HG03045 (cell line): ENCODE results near the gene SRCIN1.

Experiments
- ATAC-seq: cut with Tn5 transposase; IDR thresholded peaks from one replicate; pipeline ENCODE4 v1.9.1; 2021; ENCODE audit warnings: mild to moderate bottlenecking, moderate library complexity; ENCODE audit not compliant: unreplicated experiment

SRCIN1 gene

DNA sequence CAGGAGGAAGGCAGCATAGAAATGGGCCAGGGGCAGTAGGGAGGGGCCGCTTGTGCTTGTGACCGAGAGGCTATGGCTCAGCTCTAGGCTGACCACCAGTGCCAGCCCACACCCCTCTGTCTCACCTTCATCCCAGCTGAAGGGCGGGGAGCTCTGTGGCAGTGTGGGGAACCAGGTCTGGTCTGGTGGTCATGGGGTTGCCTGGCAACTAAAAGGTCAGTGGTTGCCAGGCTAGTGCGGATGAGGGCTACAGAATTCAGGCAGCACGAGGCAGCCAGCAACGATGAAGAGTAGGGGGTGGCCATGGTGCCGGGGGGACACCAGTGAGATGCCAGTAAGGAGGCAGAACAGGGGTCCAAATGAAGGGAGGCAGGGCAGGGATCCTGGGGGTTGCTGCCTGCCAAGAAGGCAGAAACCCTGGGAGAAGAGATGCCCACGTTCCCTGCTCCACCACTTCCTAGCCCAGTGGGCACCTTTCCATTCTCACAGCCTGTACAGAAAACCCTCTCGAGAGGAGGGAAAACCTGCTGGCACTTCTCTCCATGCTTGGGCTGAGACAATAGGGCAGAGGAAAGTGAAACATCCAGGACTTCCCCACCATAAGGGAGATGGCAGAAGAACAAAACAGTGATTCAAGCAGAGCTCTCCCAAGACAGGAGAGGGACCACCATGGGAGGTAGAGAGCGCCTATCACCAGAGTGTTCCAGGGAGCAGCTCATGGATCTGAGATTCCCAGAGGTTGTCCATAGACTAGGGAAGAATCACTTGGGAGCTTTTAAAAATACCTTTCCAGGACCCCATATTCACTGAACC is 39.7 kb downstream of the SRCIN1 start:
- no peak for ATAC-seq

DNA sequence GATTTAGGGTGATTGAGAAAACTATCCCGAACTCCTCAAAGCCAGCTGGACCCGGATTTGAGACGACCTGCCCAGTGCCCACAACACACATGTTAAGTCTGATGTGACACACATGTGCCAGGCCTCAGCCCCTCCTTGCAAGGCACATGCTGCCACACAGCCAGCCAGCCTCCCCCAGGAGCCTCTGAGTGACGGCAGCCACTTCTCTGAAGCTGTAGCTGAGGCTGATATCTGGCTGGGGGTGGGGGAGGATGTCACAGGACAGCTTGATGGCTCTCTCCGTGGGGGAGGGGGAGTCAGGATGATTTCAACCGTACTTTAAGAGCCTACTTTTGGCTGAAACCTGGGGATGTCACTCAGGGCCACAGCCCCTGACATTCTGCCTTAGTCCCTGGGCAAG is 40.9 kb downstream of the SRCIN1 start:
- ATAC-seq, result no peak

DNA sequence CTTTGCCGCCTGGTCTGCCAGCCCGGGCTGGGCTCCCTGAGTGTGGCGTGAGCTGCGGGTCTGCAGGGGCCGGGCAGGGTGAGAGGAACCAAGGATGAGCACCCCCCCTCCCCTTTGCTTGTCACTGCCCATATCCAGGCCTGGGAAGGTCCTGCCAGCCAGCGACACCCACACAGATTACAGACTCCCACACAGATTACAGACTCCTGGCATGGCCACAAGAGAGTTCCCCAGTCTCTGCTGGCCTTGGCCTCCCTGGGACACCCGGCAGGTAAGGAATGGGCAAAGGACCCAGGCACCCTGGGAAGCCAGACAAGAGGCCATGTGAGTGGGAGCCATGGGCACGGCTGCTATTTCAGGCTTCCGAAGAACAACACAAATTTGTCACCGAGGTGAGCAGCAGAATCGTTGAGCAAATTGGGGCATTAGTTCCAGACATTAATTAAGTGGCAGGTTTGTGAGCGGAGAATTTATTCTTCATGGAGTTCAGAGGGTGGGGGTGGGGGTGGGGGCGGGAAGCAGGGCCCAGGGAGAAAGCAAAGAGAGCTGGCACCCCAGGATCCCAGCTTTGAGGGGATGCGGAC is 41.4 kb downstream of the SRCIN1 start:
- ATAC-seq, result no peak

DNA sequence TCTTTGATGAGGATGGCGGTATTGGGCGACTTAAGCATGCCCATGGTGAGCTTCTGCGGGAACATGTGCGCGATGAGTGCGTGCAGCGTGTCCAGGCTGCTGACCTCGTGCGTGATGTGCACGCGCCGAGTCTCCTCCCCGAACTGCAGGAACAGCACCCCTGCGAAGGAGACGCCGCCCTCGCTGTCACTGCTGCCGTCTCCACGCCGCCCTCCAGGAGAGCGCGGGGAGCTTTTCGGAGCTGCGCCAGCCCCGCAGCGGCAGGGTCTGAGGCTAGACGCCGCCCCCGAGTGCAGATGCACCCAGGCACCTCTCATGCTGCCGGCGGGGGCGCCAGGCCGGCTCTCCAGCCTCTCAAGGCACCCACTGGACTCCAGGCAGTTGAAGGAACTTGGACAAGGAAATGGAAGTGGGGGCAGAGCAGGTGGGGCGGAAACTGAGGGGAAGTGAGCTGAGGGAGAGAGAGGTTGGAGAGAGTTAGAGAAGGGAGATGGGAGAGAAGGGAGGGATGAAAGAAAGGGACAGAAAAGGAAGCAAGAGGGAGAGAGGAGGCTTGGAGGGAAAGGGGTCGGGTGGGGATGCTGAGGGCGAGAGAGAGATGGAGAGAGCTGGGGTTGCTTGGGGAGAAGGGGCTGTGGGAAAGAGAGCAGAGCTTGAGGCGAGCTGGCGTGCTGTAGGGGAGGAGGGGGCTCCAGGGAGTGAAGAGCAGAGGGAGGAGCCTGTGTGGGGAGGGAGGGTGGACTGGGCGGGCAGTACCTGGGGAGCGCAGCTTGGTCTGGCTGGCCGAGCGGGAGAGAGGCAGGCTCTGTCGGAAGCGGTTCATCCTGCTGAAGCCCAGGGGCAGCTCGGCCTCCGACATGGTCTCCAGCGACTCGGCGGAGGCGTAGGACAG is 42.1 kb downstream of the SRCIN1 start:
- no peak for ATAC-seq

DNA sequence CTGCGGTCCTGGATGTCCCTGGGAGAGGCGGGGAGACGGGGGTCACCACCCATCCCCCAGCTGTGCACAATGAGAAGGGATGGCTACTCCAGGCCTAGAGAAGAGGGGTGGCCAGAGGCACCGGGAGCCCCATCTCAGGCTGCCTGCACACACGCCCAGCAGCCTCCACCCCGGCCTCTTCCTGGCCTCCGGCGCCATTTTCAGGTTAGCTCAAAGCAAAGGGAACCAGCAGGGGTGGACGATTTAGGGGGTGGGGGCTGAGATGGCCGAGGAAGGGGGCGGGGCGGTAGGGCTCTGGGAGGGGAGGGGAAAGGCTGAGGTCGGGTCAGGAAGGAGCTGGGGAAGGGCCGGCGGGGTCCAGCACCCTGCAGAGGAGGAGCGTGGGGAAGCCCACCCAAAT is 42.8 kb downstream of the SRCIN1 start:
- ATAC-seq, result no peak

DNA sequence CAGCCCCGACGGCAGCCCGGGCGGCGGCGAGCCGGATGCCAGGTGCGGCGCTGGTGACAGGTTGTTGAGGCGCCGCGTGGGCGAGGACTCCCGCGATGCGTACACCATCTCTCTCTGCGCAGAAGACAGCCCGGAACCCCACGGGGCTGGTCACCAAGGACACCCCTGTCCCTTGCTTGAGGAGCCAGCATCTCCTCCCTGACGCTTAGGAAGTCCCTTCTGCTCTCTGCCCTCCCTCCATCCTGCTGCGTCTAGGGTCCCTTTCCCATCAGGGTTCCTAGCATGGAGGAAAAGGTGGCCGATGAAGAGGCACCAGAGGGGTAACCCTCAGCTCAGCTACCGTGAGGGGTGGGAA is 43.6 kb downstream of the SRCIN1 start:
- ATAC-seq, result no peak

DNA sequence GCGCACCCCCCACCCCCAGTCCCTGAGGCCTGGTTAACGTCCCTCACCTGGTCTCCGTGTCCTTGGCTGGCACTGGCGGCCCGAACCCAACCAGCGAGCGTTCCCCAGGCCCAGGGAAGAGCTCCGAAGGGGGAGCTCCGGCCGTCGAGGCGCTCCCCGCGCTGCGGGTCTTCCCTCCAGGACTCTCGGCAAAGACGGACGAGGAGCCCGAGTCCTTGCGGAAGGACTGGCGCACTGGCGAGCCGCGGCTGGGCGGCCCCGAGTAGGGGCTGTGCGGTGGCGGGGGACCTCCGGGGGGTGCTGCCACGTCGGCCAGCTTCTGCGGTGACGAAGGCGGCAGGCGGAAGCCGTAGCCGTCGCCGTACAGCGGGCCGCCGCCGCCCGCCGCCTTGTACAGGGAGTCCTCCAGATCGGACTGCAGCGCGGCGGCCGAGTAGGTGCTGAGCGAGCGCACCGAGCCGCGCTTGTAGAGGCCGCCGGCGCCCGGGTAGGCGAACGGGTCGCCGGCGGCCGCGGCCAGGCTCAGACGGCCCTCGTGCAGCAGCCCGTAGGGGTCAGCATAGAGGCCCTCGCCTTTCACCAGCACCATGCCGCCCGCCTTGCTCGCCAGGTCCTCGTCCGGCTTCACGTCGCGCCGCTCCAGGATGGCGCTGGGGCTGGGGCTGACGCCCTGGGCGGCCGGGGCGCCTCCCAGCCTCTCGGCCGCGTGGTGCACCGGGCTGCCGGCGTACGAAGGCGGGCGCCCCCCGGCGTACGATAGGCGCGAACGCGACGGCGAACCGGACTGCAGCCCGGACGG is 44.1 kb downstream of the SRCIN1 start:
- no peak for ATAC-seq

DNA sequence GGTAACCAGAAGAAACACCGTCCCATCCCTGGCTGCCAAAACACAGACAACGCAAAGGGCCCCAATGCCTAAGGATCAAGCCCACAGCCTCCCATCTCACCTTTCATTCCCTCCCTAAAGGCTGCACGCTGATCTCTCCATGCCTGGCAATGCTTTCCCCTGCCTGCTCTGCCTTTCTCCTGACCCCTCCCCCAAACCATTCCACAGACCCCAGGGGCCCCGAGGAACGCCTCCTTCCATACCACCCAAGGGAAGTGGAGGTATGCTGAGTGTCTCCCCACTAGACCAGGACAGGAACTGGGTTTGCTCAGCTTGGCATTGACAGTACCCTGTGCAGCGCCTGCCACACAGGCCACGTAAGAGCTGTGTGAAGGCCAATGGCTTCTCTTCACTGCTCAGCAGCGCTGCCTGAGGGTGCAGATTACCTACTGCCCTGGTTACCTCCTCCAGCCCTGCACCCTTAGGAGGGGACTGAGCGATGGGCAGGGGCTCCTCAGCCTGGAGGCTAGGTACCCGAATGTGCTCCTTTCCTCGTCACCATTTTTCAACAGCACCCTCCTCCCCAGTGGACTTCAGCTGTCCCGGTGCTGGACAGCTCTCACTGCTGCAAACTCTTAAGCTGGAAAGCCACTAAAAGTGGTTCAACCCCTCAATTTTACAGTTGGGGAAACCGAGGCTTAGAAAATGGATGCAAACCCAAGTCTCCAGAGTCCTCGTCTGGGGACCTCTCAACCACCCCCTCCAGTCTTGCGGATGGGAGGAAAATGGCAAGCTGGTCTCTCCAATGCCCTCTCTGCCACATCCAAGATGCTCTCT is 45.0 kb downstream of the SRCIN1 start:
- no peak for ATAC-seq

DNA sequence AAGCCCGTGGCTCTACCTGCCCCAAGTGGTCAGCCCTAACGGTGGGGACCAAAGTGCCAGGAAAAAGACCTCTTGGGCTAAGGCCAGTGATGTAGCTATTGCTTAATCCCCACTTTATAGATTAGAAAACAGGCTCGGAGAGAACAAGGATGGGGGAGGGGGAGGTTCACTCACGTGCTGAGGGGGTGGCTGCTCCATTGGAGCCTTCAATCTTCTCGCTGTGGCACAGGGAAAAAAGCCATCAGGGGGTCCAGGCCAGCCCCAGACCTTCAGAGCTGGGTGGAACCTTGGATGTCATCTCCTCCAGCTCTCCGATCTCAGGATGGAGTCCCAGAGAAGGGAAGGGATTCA is 45.9 kb downstream of the SRCIN1 start:
- ATAC-seq, result no peak

DNA sequence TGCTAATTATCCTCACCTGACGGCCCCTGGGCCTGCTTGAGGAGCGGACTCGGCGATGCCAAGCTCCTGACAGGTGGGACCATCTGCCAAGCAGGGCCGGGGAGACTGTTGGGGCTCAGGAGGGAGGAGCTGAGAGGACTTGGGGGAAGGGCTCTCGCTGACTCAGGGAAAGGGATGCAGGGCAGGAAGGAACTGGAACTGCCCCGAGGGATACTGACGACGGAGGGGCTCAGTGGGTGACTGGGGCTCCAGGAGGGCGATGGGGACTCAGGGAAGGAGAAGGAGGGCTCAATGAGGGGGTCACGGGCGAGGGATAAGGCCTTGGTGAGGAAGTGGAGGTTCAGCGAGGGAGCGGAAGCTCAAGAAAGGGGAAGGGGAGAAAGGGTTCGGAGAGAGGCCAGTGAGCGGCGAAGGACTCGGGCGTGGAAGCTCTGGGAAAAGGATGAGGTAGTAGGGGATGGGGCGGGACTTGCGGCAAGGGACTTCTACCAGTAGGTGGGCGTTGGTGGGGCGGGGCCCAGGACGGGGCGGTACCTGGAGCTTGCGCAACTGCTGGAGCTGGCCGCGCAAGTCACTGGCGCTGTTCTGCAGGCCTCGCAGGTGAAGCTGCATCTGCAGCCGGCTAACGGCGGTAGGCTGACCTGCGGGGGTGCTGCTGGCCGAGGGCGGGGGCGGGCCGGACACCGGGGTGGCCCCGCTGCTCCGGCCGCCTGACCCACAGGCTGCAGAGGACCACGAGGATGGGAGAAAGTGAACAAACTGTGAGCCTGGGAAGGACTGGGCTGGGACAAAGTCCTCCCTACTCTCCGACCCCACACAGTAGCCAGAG is 46.5 kb downstream of the SRCIN1 start:
- ATAC-seq, result peak; percentile 64

DNA sequence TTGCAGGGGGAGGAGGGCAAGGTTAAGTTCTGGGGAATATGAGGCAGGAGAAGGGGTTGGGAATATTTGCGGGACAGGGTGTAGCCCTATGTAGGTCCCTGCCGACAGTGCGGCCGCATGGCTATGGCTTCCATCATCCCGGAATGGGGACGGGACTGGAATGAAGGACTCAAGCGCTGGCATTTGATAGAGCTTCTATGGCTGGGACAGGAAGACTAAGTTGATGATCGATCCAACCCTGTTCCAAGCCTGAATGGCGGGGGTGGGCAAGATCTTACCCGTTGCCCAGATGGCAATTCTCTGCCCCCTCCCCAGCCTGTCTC is 47.1 kb downstream of the SRCIN1 start:
- no peak for ATAC-seq

DNA sequence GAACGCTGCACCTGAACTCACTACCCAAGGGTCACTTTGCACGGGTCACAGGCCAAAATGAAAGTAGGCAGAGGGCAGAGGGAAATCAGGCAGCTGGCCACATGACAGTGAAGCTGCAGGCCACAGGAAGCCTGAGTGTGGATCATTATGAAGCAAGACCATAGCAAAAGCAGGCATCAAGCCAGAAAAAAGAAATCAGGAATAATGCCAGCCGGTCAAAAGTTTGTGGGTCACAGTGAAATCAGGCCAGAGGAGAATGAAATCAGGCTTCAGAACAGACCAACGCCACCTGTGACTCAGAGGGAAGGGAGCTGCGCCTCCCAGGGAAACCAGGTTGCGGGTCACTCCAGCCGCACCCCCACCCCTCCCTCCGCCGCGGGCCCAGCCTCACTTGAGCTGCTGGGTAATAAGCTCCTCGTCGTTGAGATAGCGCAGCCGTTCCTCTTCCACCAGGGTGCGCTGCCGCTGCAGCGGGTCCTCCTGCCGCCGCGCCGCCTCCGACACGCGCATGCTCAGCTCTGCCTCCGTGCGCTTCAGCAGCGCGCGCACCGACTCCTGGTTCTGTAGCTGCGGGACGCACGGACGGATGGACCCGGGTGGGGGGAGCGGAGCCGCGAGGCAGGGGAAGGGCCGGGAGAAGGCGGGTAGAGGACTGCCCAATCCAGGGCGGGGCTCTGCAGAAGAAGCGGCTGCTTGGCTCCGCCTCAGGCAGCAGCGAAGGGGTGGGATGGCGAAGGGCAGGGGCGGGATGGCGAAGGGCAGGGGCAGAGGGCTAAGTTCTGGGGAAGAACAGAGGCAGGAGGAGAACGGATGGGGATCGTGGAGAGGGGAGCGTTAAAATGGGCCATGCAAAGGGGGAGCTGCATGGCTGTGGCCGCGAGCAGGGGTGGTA is 47.7 kb downstream of the SRCIN1 start:
- peak; percentile 56 for ATAC-seq

DNA sequence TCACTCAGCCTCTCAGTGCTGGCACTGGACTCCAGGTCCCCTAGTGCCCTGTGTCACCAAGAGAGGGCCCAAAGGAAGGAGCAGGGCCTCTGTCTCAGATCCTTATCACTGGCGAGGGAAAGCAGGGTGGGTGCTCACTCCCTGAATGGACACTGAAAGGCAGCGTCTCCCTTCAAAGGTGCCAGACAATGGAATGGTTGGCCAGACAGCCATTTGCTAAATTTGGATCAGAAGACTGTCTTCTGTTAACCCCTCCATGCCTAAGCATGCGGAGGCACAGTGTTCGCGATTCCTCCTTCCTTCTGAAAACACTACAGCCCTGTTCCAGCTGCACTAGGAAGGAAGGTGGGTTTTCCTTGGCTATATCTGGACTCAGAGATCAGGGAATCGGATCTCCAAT is 48.4 kb downstream of the SRCIN1 start:
- ATAC-seq, result no peak

DNA sequence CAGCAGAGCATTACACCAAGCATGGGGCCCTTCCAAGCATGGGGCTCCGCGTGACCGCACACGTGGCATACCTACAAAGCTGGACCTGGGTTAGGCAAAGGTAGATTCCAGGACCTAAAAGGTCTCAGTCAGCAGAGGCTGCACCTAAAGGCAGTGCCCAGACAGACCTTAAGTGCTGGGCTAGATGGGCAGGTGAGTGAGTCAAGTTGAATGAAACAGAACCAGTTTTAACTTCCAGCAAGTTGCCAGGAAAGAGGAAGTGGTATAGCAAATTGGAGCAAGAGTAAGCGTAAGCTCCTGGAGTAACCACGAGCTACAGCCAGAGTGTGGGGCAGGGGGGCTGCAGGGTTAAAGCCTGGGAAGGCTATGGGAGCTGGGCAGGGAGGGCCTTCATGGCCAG is 49.5 kb downstream of the SRCIN1 start:
- no peak for ATAC-seq

DNA sequence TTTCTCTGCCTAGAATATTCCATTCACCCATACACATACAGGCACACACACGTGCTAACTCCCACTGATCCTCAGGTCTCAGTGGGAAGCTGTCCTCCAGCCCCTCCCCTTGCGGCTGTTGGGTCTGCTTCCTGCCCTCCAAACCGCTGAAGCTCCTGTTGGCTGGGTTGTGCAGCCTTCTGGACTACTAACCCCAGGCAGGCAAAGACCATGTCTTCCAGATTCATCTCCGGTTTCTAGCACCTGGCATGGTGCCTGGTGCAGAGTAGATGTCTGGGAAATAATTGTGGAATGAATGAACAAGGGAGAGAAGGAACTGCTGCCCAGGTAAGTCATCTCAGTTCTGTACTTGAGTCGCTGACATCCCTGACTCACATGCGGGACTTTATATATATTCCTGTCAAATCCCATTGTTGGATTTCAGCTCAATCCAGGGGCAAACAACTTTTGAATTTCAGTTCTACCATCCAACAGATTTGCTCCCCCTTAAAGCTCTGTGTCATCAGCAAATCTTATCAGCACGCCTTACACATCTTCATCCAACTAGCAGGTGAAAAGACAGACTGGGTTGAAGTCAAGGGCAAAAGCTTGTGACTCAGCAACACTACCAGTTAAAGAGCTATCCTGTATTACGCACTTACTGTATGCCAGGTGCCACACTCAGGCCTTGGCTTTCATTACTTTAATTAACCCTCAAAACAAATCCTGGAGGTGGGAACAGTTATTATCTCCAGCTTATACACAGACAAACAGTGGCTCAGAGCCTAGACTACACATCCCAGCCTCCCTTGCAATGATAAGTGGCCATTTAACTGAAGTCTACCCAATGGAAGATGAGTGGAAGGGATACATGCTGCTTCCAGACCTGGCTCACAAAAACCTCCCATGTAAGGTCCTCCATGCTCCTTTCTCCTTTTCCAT is 51.1 kb downstream of the SRCIN1 start:
- no peak for ATAC-seq

DNA sequence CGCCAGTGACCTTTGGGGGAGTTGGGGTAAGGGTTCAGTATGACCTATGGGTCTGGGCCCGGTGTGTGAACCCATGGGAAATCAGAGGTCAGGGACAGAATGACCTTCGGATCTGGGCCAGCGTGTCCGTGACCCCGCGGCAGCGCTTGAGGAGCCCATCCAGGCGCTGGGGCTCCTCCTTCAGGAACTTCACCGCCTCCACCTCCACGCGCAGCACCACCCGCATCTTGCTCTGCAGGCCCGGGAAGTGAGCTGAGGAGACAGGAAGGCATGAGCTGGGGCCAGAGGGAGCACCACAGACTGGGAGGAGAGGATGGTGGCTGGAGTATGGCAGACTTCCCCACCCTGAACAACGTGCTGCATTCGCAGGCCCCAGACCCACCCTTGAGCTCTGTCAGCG is 53.4 kb downstream of the SRCIN1 start:
- no peak for ATAC-seq

DNA sequence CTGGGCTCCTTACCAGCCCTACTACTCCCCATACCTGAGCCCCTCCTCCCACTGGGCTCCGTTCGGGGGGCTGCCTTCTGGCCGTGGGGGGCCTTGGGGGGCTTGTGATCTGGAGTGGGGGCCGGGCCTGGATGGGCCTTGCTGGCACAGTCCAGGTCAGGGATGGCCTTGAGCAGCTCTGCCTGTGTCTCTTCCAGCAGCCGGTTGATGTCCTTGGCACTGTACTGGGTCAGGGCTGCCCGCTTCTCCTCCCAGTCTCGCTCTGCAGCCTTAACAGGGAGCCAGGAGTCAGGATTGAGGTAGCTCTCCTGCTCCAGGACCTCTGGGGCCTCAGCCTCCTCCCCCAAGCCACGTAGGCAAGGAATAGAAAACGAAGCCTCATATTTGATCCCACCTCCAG is 54.6 kb downstream of the SRCIN1 start:
- no peak for ATAC-seq

DNA sequence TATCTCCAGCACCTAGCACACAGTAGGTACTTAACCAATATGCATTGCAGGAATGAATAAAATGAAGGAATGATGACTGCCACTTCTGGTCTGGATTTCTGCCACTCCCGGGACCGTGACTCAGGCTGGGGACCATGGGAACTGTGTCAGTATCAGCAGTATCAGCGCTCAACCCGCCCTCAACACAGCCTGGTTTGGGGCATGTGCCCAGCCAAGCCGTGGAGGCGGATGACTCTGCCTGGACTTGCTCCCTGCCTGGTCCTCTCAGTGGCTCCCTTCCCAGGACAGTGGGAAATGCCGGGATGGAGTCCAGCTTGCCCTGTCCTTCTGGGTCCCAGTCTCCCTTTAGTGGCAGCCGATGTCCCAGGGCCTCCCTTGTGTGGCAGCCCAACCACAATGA is 55.1 kb downstream of the SRCIN1 start:
- ATAC-seq, result no peak
